OCI-LY3 (cell line): ENCODE results near the gene ARHGAP23.
"Not testable (repeated sequence)": the region's sequence is repeated elsewhere in the genome, so short reads cannot be mapped to it uniquely, and the experiment has no call there.

ENCODE experiments used
- EZH2phosphoT487 ChIP-seq: fragments of 200-600 bp; shearing (Covaris generic); IDR thresholded peaks from 2 replicates; pipeline ENCODE4 v1.6.1; 2018; ENCODE audit warnings: antibody characterized with exemption, mixed run types, low read depth
- TF ChIP-seq, protein P1 (sequence below): fragments of 200-600, 300-600 bp; sonication (generic); IDR thresholded peaks from 2 replicates; pipeline ENCODE4 v1.5.1; 2014; ENCODE audit warnings: antibody characterized with exemption, low read length, low read depth

DNA sequence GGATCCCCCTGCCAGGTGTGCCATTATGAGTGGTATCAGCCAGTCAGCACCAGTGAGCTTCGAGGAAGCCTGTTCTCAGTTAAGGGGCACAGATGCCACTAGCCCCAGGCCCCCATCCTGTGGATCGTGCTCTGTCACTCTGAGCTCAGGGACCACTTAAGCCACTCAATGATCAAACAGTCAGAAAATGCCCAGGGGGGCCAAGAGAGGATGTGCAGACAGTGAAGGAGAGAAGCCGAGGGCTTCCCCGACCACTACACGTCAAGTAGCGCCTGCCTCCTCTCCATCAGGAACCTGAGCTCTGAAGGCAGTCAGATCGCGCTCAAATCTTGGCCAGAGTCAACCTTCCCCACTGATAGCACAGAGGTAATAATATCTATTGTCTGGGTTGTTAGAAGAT is 98.3 kb downstream of the ARHGAP23 start:
- TF ChIP-seq, protein P1, sequence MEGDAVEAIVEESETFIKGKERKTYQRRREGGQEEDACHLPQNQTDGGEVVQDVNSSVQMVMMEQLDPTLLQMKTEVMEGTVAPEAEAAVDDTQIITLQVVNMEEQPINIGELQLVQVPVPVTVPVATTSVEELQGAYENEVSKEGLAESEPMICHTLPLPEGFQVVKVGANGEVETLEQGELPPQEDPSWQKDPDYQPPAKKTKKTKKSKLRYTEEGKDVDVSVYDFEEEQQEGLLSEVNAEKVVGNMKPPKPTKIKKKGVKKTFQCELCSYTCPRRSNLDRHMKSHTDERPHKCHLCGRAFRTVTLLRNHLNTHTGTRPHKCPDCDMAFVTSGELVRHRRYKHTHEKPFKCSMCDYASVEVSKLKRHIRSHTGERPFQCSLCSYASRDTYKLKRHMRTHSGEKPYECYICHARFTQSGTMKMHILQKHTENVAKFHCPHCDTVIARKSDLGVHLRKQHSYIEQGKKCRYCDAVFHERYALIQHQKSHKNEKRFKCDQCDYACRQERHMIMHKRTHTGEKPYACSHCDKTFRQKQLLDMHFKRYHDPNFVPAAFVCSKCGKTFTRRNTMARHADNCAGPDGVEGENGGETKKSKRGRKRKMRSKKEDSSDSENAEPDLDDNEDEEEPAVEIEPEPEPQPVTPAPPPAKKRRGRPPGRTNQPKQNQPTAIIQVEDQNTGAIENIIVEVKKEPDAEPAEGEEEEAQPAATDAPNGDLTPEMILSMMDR: not testable (repeated sequence)
- TF ChIP-seq EZH2phosphoT487: not testable (repeated sequence)
